Mesendoderm (in vitro differentiated cells): ENCODE data around the gene GINS1.
A peak's percentile ranks its signal among the peaks of the same experiment; 100 is the strongest.

Experiments
- DNase-seq: peaks from one replicate; pipeline ENCODE4 v3.0.0; 2013
- H2AK5ac ChIP-seq: 2 replicates; pipeline ENCODE4 v1.6.1; 2013; ENCODE audit warnings: low read length, inconsistent platforms
- H2BK120ac ChIP-seq: 2 replicates; pipeline ENCODE4 v1.6.1; 2013; ENCODE audit warnings: low read depth, mild to moderate bottlenecking, low read length, moderate library complexity, mixed read lengths
- H2BK15ac ChIP-seq: replicated peaks from 2 replicates; pipeline ENCODE4 v1.6.1; 2013; ENCODE audit warnings: low read depth, mild to moderate bottlenecking, moderate library complexity
- H2BK5ac ChIP-seq: 2 replicates; pipeline ENCODE4 v1.6.1; 2013; ENCODE audit warnings: low read length, inconsistent platforms
- H3K18ac ChIP-seq: 2 replicates; pipeline ENCODE4 v1.6.1; 2013; ENCODE audit warnings: mild to moderate bottlenecking, low read length, mixed read lengths
- H3K23ac ChIP-seq: one replicate; pipeline ENCODE4 v1.6.1; 2013; ENCODE audit warnings: low read length
- H3K27ac ChIP-seq: 2 replicates; pipeline ENCODE4 v1.5.1; 2013; ENCODE audit warnings: low read depth, mild to moderate bottlenecking, inconsistent platforms, low read length, moderate library complexity
- H3K27me3 ChIP-seq: 2 replicates; pipeline ENCODE4 v1.6.1; 2013; ENCODE audit warnings: low read length, control low read depth, mild to moderate bottlenecking, inconsistent platforms; ENCODE audit not compliant: insufficient read depth, poor library complexity
- H3K36me3 ChIP-seq: 2 replicates; pipeline ENCODE4 v1.6.1; 2013; ENCODE audit warnings: low read length, inconsistent platforms; ENCODE audit not compliant: control insufficient read depth, insufficient read depth
- H3K4ac ChIP-seq: one replicate; pipeline ENCODE4 v1.6.1; 2013; ENCODE audit warnings: low read depth, mild to moderate bottlenecking, low read length, moderate library complexity
- H3K4me1 ChIP-seq: 2 replicates; pipeline ENCODE4 v1.6.1; 2013; ENCODE audit warnings: low read depth, low read length, inconsistent platforms; ENCODE audit not compliant: control insufficient read depth
- H3K4me2 ChIP-seq: 2 replicates; pipeline ENCODE4 v1.6.1; 2013; ENCODE audit warnings: low read length
- H3K4me3 ChIP-seq: 2 replicates; pipeline ENCODE4 v1.5.1; 2013; ENCODE audit warnings: mild to moderate bottlenecking, low read length
- H3K56ac ChIP-seq: one replicate; pipeline ENCODE4 v1.6.1; 2013; ENCODE audit warnings: low read length
- H3K79me1 ChIP-seq: 2 replicates; pipeline ENCODE4 v1.6.1; 2013; ENCODE audit warnings: low read length, inconsistent platforms
- H3K79me2 ChIP-seq: 2 replicates; pipeline ENCODE4 v1.6.1; 2013; ENCODE audit warnings: mild to moderate bottlenecking, low read length; ENCODE audit not compliant: control insufficient read depth, insufficient read depth
- H3K9ac ChIP-seq: 2 replicates; pipeline ENCODE4 v1.6.1; 2013; ENCODE audit warnings: low read length, inconsistent platforms
- H4K5ac ChIP-seq: one replicate; pipeline ENCODE4 v1.6.1; 2013; ENCODE audit warnings: low read length
- H4K8ac ChIP-seq: one replicate; pipeline ENCODE4 v1.6.1; 2013; ENCODE audit warnings: low read depth, mild to moderate bottlenecking, control low read depth, low read length, moderate library complexity
- WGBS: extraction: QIAGEN DNeasy Blood & Tissue Kit; methylation state at CpG from one replicate; pipeline ENCODE4 v1.1.7; 2013; ENCODE audit warnings: low lambda C conversion rate, missing lambda C conversion rate; ENCODE audit not compliant: insufficient coverage; ENCODE audit errors: extremely low coverage; 5-methylcytosine and 5-hydroxymethylcytosine counted together

Gene GINS1

GRCh38 chr20:25479638-25480037 lies 72.2 kb downstream of the GINS1 start:
- no peak overlapping the region for H3K56ac ChIP-seq
- H3K4ac ChIP-seq, result no peak overlapping the region
- no peak for DNase-seq
- H2BK5ac ChIP-seq, result no peak overlapping the region
- no peak overlapping the region for H3K23ac ChIP-seq
- WGBS, result no CpG with 5 or more reads among the region's 5 CpGs
- H3K79me2 ChIP-seq, result no peaks in the 10 kb centered on the region
- no peaks in the 10 kb centered on the region for H3K27me3 ChIP-seq
- no peak overlapping the region for H3K18ac ChIP-seq
- H3K4me3 ChIP-seq, result no peak overlapping the region
- H2BK120ac ChIP-seq, result no peak overlapping the region
- no peak overlapping the region for H3K27ac ChIP-seq
- H4K5ac ChIP-seq, result no peak overlapping the region
- H3K4me1 ChIP-seq, result no peaks in the 10 kb centered on the region
- no peak overlapping the region for H3K9ac ChIP-seq
- H2AK5ac ChIP-seq, result no peak overlapping the region
- peaks cover 9% of the 10 kb centered on the region for H3K36me3 ChIP-seq
- H3K4me2 ChIP-seq, result no peak overlapping the region
- no peak overlapping the region for H4K8ac ChIP-seq
- no peak overlapping the region for H2BK15ac ChIP-seq
- no peaks in the 10 kb centered on the region for H3K79me1 ChIP-seq

GRCh38 chr20:25480156-25480555 lies 72.7 kb downstream of the GINS1 start:
- WGBS, result no CpG with 5 or more reads among the region's 7 CpGs
- no peak overlapping the region for H3K9ac ChIP-seq
- no peak overlapping the region for H3K23ac ChIP-seq
- no peak overlapping the region for H4K5ac ChIP-seq
- no peak overlapping the region for H4K8ac ChIP-seq
- no peak overlapping the region for H2BK120ac ChIP-seq
- no peaks in the 10 kb centered on the region for H3K4me1 ChIP-seq
- H3K4ac ChIP-seq, result no peak overlapping the region
- H3K79me1 ChIP-seq, result no peaks in the 10 kb centered on the region
- no peak overlapping the region for H3K56ac ChIP-seq
- H2BK5ac ChIP-seq, result no peak overlapping the region
- no peak for DNase-seq
- no peak overlapping the region for H3K27ac ChIP-seq
- no peak overlapping the region for H2BK15ac ChIP-seq
- no peaks in the 10 kb centered on the region for H3K79me2 ChIP-seq
- H3K4me3 ChIP-seq, result no peak overlapping the region
- H3K27me3 ChIP-seq, result no peaks in the 10 kb centered on the region
- no peak overlapping the region for H2AK5ac ChIP-seq
- peaks cover 9% of the 10 kb centered on the region for H3K36me3 ChIP-seq
- no peak overlapping the region for H3K18ac ChIP-seq
- H3K4me2 ChIP-seq, result no peak overlapping the region

DNA sequence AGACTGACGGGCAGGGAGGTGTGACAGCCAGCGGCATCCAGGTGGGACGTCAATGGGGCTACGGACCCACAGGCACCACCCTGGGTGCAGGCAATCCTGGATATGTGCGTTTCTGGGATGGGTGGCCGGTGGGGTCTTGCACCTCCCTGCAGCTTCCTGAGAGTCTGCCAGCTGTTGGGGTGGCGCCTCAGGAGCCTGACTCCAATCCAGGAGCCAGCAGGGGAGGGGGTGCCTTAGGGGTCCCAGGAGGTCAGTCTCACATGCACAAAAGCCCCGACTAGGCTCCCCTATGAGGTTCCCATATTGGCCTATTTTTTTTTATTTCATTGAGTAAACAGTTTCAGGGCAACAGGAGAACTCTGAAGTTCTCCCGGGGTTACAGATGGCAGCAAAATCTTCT lies 73.3 kb downstream of the GINS1 start:
- no peak overlapping the region for H4K5ac ChIP-seq
- no peak overlapping the region for H3K56ac ChIP-seq
- no peak overlapping the region for H2BK15ac ChIP-seq
- H3K27me3 ChIP-seq, result no peaks in the 10 kb centered on the region
- H3K4me1 ChIP-seq, result no peaks in the 10 kb centered on the region
- H3K79me1 ChIP-seq, result no peaks in the 10 kb centered on the region
- H3K23ac ChIP-seq, result no peak overlapping the region
- no peak for DNase-seq
- WGBS, result no CpG with 5 or more reads among the region's 9 CpGs
- H3K36me3 ChIP-seq, result peaks cover 9% of the 10 kb centered on the region
- H3K4me2 ChIP-seq, result no peak overlapping the region
- no peak overlapping the region for H2BK120ac ChIP-seq
- no peak overlapping the region for H3K9ac ChIP-seq
- no peak overlapping the region for H3K18ac ChIP-seq
- H2BK5ac ChIP-seq, result no peak overlapping the region
- no peak overlapping the region for H4K8ac ChIP-seq
- no peak overlapping the region for H2AK5ac ChIP-seq
- H3K27ac ChIP-seq, result no peak overlapping the region
- no peak overlapping the region for H3K4ac ChIP-seq
- no peaks in the 10 kb centered on the region for H3K79me2 ChIP-seq
- H3K4me3 ChIP-seq, result no peak overlapping the region

DNA sequence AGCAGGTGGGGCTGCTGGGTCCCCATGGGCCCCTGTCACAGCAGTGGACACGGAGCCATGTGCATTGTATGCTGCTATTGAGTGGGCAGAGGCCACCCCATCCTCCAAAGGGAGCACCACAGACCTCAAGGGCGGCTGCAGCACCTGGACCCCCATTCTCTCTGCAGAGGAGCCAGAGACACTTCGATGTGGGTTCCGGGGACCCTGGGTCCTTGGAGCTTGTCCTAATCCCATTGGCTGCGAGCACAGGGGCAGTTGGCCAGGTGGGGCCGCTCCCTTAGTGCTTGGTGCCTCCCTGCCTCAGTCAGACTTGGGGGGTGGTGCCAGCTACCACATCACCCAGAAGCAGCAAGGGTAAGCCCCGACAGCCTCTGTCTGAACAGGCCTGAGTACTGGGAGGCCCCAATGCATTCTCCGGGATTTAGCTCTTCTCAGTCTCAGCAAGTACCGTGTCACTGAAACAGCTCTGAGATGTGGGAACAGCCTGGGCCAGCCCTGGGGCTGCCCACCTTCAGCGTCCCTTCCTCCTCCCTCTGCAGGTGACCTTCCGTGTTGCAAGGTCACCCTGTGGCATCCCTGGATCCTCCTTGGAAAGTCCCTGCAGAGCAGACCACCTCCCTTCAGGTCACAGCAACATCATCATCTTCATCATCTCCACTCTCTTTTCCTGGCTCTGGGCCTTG lies 73.9 kb downstream of the GINS1 start:
- Histone ChIP-seq H3K4ac (no peak overlapping the region), H3K79me1 (no peaks in the 10 kb centered on the region), H2AK5ac (no peak overlapping the region), H2BK120ac (no peak overlapping the region), H3K4me3 (no peak overlapping the region), H3K9ac (no peak overlapping the region), H2BK15ac (no peak overlapping the region), H3K27ac (no peak overlapping the region), H2BK5ac (no peak overlapping the region), H4K8ac (no peak overlapping the region), H3K36me3 (peaks cover 10% of the 10 kb centered on the region), H3K4me1 (no peaks in the 10 kb centered on the region), H3K4me2 (no peak overlapping the region), H3K56ac (no peak overlapping the region), H3K18ac (no peak overlapping the region), H3K79me2 (no peaks in the 10 kb centered on the region), H4K5ac (no peak overlapping the region), H3K23ac (no peak overlapping the region), H3K27me3 (no peaks in the 10 kb centered on the region)
- WGBS, result no CpG with 5 or more reads among the region's 11 CpGs
- DNase-seq, result peak; percentile 11

DNA sequence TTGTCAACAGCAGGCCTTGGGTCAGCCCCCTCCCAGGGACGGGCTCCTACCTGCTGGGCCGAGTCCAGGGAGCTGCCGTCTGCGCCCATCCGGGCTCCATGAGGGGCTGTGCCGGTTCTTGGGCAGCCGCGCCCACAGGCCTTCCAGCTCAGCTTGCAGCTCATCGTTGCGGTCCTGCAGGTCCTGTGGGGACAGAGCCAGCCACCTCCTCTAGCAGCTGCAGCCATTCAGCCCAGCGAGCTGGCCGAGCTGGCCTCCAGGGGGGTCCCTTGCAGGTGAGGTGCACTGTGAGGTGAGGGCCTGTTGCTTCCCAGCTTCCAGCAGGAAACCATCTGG lies 74.4 kb downstream of the GINS1 start:
- no peak overlapping the region for H2BK5ac ChIP-seq
- no peaks in the 10 kb centered on the region for H3K27me3 ChIP-seq
- H3K4me1 ChIP-seq, result no peaks in the 10 kb centered on the region
- no peak overlapping the region for H3K4me3 ChIP-seq
- no peak overlapping the region for H2AK5ac ChIP-seq
- H3K56ac ChIP-seq, result no peak overlapping the region
- H3K79me1 ChIP-seq, result no peaks in the 10 kb centered on the region
- H3K36me3 ChIP-seq, result peaks cover 10% of the 10 kb centered on the region
- no peak overlapping the region for H4K8ac ChIP-seq
- no peak overlapping the region for H4K5ac ChIP-seq
- no peak overlapping the region for H2BK120ac ChIP-seq
- no peak overlapping the region for H3K18ac ChIP-seq
- H3K9ac ChIP-seq, result no peak overlapping the region
- DNase-seq, result no peak
- no peak overlapping the region for H3K4ac ChIP-seq
- H3K4me2 ChIP-seq, result no peak overlapping the region
- H3K23ac ChIP-seq, result no peak overlapping the region
- no CpG with 5 or more reads among the region's 12 CpGs for WGBS
- no peak overlapping the region for H2BK15ac ChIP-seq
- no peaks in the 10 kb centered on the region for H3K79me2 ChIP-seq
- no peak overlapping the region for H3K27ac ChIP-seq

GRCh38 chr20:25483431-25484132 lies 76.1 kb downstream of the GINS1 start:
- no peak overlapping the region for H3K23ac ChIP-seq
- DNase-seq, result no peak
- H3K9ac ChIP-seq, result no peak overlapping the region
- no peak overlapping the region for H2BK15ac ChIP-seq
- no peak overlapping the region for H3K4me2 ChIP-seq
- no peaks in the 10 kb centered on the region for H3K79me1 ChIP-seq
- no peaks in the 10 kb centered on the region for H3K79me2 ChIP-seq
- H2AK5ac ChIP-seq, result no peak overlapping the region
- no peak overlapping the region for H2BK5ac ChIP-seq
- H3K4ac ChIP-seq, result no peak overlapping the region
- no peak overlapping the region for H3K27ac ChIP-seq
- no CpG with 5 or more reads among the region's 14 CpGs for WGBS
- H3K4me3 ChIP-seq, result no peak overlapping the region
- no peak overlapping the region for H2BK120ac ChIP-seq
- no peak overlapping the region for H4K5ac ChIP-seq
- no peaks in the 10 kb centered on the region for H3K4me1 ChIP-seq
- H4K8ac ChIP-seq, result no peak overlapping the region
- H3K18ac ChIP-seq, result no peak overlapping the region
- no peaks in the 10 kb centered on the region for H3K27me3 ChIP-seq
- no peak overlapping the region for H3K56ac ChIP-seq
- peaks cover 10% of the 10 kb centered on the region for H3K36me3 ChIP-seq
